GM18502 (cell line): ENCODE results near the gene PNPLA5.

ENCODE experiments used
- ATAC-seq: cut with Tn5 transposase; IDR thresholded peaks from one replicate; pipeline ENCODE4 v1.9.1; 2021; ENCODE audit warnings: mild to moderate bottlenecking; ENCODE audit not compliant: unreplicated experiment, poor library complexity

The PNPLA5 gene

DNA sequence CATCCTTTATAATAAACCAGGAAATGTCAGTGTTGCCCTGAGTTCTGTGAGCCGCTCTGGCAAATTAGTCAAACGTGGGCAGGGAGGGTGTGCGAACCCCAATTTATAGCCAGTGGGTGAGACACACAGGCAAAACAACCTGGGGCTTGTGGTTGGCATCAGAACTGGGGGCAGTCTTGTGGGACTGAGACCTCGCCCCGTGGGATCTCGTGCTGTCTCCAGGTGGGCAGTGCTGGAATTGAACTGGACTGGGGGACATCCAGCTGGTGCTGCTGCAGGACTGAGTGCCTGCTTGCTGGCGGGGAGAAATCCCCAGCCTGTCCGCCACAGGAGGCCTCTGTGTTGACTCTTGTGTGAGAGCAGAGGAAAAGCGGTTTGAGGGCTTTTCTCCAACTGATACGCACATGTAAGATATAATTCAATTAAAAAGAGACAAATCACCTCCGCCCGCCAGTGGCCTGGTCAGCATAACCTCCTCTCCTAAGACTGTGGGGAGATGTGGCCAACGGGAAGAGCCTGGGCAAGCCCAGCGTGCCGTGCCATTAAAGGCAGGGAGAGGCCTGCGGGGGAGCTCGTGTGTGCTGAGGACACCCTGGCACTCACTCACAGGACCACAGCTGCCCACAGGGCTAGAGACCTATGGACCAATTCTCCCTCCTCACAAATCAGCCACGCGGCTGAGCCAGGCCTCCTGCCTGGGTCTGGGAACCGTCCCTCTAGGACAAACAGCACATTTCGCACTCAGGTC, 47.9 kb downstream of the PNPLA5 start:
- no peak for ATAC-seq

DNA sequence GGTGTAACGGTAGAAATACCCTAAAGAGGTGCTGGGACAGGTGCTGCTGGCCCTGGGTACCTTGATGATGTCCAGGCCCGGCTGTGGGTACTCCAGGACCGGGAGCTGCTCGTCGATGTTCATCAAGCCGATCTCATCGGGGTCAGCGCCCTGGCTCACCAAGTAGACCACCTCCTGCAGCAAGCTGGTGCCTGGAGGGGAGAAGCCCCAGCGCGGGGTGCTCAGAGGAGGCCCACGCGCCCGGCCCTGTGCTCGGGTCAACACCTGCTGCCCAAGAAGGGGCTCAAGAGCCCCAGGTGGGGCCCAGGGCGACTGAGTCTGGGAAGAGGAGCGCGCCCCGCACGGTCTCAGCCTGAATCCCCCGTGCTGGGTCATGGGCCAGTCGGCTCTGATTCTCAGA, 50.1 kb downstream of the PNPLA5 start:
- ATAC-seq, result no peak

- ATAC-seq, result no peak
Observed at GRCh38 chr22:43840851-43841250, 51.0 kb downstream of the PNPLA5 start.

DNA sequence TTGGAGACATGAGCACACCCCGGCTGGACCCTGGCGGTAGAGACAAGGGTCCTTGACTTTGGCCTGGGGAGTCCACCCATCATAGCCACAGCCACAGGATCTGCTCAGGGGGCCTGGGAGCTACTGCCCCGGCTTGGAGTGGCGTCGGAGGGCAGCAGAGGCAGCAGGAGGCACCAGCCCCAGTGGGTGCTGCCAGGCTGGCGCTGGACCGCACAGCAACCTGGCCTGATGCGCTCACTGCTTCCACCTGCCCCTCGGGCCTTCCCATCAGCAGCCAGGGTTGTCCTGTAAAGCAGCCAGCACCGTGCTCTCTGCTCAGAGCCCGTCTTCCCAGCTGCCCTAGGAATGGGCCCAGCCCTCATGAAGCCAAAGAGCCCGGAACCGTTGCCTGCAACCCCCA, 51.4 kb downstream of the PNPLA5 start:
- no peak for ATAC-seq

DNA sequence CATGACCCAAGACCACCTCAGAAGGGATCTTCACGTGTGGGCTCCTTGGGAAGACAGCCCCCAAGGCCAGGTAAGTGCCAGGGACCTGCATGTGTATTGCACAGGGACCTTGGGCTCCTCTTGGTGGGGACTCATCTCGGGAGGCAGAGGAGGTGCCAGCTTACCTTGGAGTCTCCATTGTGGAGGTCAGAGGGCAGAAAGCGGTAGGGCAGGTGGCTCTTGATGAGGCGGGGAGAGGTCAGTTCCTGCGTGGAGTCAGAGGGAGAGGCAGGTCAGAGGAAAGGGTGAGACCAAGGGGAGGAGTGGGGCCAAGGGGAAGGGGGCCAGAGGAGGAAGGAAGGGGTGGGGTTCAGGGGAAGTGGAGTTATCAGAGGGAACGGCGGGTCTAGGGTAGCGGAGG, 52.0 kb downstream of the PNPLA5 start:
- ATAC-seq, result no peak

GRCh38 chr22:43838571-43839307, 53.1 kb downstream of the PNPLA5 start:
- no peak for ATAC-seq

- ATAC-seq, result no peak
Observed at GRCh38 chr22:43838161-43838560, 53.7 kb downstream of the PNPLA5 start.

- no peak for ATAC-seq
Observed at GRCh38 chr22:43837666-43838065, 54.1 kb downstream of the PNPLA5 start.

- ATAC-seq, result no peak
Observed at GRCh38 chr22:43835736-43836135, 56.1 kb downstream of the PNPLA5 start.

DNA sequence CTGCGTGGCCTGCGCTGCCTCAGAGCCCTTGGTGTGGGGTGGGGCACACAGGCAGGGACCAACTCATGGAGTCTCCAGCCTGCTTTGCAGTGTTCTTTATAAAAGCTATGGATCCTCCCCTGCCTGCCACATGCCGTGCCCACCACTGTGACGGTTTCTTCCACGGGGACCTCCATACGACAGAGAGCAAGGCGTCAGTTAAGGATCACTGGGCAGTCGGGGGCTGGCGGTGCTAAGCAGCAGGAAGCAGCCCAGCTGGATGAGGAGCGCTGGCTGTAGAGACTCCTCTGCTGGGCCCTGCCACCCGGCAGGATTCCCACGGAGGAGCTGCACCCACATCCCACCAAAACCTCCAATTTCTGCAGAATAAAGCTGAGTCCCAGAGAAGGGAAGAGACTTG, 56.6 kb downstream of the PNPLA5 start:
- no peak for ATAC-seq

GRCh38 chr22:43833286-43834240, 58.2 kb downstream of the PNPLA5 start:
- no peak for ATAC-seq

DNA sequence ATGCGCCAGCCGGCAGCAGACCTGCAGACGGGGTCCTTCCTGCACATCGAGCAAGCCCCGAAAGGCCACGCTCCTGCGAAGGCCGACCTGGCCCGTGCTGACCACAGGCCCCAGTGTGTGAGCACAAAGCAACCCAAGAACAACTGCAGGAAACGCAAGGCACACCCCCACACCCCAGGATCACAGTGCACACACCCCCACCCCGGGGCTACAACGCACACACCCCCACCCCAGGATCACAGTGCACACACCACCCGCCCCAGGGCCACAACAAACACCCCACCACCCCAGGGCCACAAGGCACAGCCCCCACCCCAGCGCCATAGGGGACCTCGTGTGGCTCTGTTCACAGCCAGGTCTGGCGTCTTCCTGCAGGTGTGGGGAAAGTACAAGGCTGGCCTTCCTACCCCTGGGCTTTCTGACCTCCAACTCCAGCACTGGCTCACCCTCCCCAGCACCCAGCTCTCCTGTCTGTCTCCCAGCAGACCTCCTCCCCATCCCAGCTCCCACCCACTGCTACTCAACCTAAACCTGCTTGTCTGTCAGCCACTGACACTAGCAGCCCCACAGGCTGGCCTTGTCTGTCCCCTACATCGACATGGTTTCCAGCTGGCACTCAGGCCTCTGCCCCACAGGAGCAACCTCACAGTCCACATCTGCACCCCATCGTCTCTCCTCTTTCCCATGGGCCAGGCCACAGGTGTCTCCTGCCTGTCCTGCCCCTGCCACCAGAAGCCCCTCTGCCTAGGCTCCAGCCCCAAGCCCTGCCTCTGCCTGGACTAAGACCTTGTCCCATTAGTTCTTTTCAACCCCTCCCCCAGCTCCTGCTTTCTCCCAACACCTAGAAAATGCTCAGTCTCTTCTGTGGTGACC, 59.2 kb downstream of the PNPLA5 start:
- ATAC-seq, result no peak

GRCh38 chr22:43831561-43832392, 60.0 kb downstream of the PNPLA5 start:
- no peak for ATAC-seq

- ATAC-seq, result no peak
Observed at GRCh38 chr22:43830931-43831560, 60.8 kb downstream of the PNPLA5 start.

DNA sequence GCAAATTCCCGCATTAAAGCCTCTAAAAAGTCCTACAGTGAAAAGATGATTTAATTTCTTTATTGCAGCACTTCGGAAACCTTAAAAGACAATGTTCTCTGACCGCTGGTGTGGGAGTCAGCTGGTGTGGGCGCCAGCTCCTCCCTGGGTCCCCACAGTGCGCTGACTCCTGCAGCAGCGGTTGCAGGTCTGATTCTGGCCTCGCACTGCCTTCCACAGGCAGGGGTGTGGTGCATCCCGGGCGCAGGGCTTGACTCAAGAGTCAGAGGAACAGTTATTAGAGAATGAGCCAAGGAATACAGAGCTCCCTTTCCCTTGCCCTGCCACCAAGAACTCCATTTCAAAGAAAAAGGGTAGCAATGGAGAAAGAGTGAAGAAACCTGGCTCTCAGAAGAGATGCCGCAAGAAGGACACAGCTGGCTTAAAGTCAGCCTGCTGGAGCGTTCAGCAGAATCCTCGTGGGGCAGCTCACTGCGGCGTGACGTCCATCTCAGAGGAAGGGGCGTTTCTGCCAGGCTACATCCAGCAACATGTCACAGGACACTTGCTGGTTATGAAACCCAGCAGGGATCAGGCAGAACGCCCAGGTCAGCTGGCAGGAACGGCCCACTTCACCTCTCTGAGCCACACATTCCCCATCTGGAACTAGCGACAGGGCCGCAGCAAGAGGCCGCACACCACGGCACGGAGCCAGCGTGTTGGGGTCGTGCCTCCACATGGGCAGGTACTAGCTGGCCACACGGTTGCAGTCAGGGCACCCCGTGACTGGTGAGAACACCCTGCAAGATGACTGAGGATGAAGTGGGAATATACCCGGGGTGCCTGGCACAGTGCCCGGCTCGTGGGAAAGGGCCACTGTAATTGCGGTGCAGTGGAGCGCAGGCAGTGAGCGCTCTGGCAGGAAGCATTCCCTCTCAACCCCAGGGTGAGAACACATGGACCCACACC, 61.6 kb downstream of the PNPLA5 start:
- no peak for ATAC-seq
